Hindlimb muscle (tissue), 1 donor: Measurements from ENCODE around the gene PLCL2. TPM values are rescaled to one million over a fixed set of nuclear protein-coding genes. Genes with fewer than 3 reads are reported as not detected.

ENCODE experiments used
- DNase-seq: peaks from one replicate; pipeline ENCODE4 v3.0.0-alpha.2; 2013
- polyA plus RNA-seq: library from polyadenylated mRNA; unstranded; fragments of 120-200 nt; gene quantifications from one replicate; pipeline ENCODE4 v1.2.1, GENCODE V29; 2013; ENCODE audit not compliant: insufficient read length

Gene PLCL2
- polyA plus RNA-seq, 1 donor: 14.3 TPM

- no peak for DNase-seq
Measured at GRCh38 chr3:16866571-16866970, 18.2 kb upstream of the PLCL2 start.

- no peak for DNase-seq
Measured at GRCh38 chr3:16868513-16868912, 16.2 kb upstream of the PLCL2 start.

- DNase-seq: no peak
Measured at GRCh38 chr3:16869261-16870005, 15.3 kb upstream of the PLCL2 start.

GRCh38 chr3:16871915-16872842 lies 12.6 kb upstream of the PLCL2 start:
- DNase-seq: no peak

- DNase-seq: no peak
Measured at GRCh38 chr3:16873872-16874271, 10.9 kb upstream of the PLCL2 start.

- DNase-seq: no peak
Measured at GRCh38 chr3:16875876-16876550, 8.7 kb upstream of the PLCL2 start.

GRCh38 chr3:16877505-16877904 lies 7.2 kb upstream of the PLCL2 start:
- no peak for DNase-seq

- DNase-seq: no peak
Measured at GRCh38 chr3:16877911-16878310, 6.8 kb upstream of the PLCL2 start.

GRCh38 chr3:16881896-16882630 lies 2.7 kb upstream of the PLCL2 start:
- DNase-seq: no peak

GRCh38 chr3:16883057-16883722 lies 1.6 kb upstream of the PLCL2 start:
- DNase-seq: no peak

- DNase-seq: no peak
Measured at GRCh38 chr3:16883723-16884083, 1.1 kb upstream of the PLCL2 start.

GRCh38 chr3:16884084-16884747 lies 539 bp upstream of the PLCL2 start:
- DNase-seq: peak; percentile 72

- DNase-seq: peak; percentile 29
Measured at GRCh38 chr3:16885593-16886302, 993 bp downstream of the PLCL2 start.

GRCh38 chr3:16886303-16886683 lies 1.5 kb downstream of the PLCL2 start:
- DNase-seq: no peak

- no peak for DNase-seq
Measured at GRCh38 chr3:16887130-16887529, 2.4 kb downstream of the PLCL2 start.

- no peak for DNase-seq
Measured at GRCh38 chr3:16888356-16888755, 3.6 kb downstream of the PLCL2 start.

- no peak for DNase-seq
Measured at GRCh38 chr3:16888785-16889607, 4.2 kb downstream of the PLCL2 start.

GRCh38 chr3:16890597-16891333 lies 6.0 kb downstream of the PLCL2 start:
- no peak for DNase-seq

GRCh38 chr3:16893618-16894200 lies 9.0 kb downstream of the PLCL2 start:
- DNase-seq: no peak
